ENCODE data around the gene TEN1. TPM values are rescaled to one million over a fixed set of nuclear protein-coding genes. Genes with fewer than 3 reads are reported as not detected.

Gene TEN1
- total and polyA plus RNA-seq, 2 of the 13 experiments (the other 11 are each of a cell fraction or from before 2014, with no cell fraction given) = 18.0 to 21.3 TPM

DNA sequence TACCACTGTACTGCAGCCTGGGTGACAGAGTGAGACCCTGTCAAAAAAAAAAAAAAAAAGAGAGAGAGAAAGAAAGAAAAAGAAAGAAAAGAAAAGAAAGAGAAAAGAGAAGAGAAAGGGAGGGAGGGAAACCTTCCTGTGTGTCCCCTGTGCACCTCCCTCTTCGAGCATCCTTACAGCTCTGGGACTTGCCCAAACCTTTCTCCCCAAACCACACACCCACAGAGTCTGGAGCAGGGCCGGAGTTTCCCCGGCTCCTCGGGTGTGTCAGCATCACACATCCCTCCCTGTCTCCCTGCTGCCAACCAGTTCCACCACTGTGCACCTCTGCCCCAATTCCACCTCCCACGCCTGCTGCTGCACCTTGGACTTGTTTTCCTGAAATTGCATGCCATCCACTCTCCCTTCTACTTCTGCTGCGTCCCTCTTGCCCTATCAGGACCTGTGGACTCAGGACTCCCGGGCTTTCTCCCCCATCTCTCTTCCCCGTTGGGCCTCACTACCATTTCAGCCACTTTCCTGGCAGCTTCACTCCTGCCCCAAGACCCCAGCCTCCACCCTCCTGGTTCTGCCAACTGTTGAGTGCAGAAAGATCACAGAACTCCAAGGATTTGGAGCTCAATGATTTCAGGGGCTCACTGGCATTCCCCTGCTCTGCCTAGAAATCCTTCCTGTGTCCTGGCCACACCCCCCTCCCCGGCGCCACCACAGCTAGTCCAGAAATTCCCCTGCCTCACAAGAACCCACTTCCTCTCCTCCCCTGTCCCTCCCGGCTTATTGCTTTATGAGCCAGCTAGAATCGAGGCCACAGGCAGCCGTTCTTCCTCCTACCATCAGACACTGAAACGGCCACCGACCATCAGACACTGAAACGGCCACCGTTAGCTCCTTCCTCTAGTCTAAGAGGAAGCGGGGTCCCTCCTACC, 17.9 kb downstream of the TEN1 start:
- Histone ChIP-seq H3K27me3 (ENCODE audit: control insufficient read depth in 1 of 2, insufficient read depth in 2 of 2, low read length in 2 of 2) (no peaks in the 10 kb centered on the region), H3K4me2 (ENCODE audit: low read depth, low read length) (peak overlapping the region; percentile 86), H2AFZ (ENCODE audit: low read length) (no peak overlapping the region), H3K9ac (ENCODE audit: insufficient read depth, low read depth, low read length) (peak overlapping the region; percentile 74), H3K27ac (ENCODE audit: extremely low read length, insufficient read depth, low read length) (peak overlapping the region; percentile 94), H3K36me3 (replicated peaks in 1 of 2; ENCODE audit: control insufficient read depth in 1 of 2, insufficient read depth in 2 of 2, low read length in 2 of 2) (peaks cover under 1 to 3% of the 10 kb centered on the region in 2 experiments; a peak in 2 of 5 replicates), H3K4me1 (ENCODE audit: insufficient read depth, low read length) (peaks cover 91% of the 10 kb centered on the region), H3K79me2 (ENCODE audit: insufficient read depth, low read length) (no peaks in the 10 kb centered on the region), H3K9me3 (ENCODE audit: low read length) (no peaks in the 10 kb centered on the region), H3K4me3 (replicated peaks in 1 of 3; ENCODE audit: insufficient read depth in 1 of 3, low read depth in 2 of 3, low read length in 3 of 3) (peak overlapping the region; percentile 37 to 61 (median 49)), H4K20me1 (ENCODE audit: insufficient read depth, low read length) (no peaks in the 10 kb centered on the region)
- in situ Hi-C loops (cut with HindIII; ENCODE audit: extremely low pct_ligation_motif_present, low pct_unique_long_range_greater_than_20kb) = no loop called here
- ATAC-seq (peak; percentile 77), FAIRE-seq (peak; percentile 86), DNase-seq (ENCODE audit: low spot score) (peak; percentile 94)
- CTCF ChIA-PET (ENCODE audit: low intra/inter-chr PET ratio, low total read pairs) = no interaction called here
- WGBS (ENCODE audit: low lambda C conversion rate) = 3% methylated on average over 18 of the region's 18 CpGs
- intact Hi-C loops (cut with micrococcal nuclease; ENCODE audit: unreplicated experiment) = loop anchor here (5.0 kb wide), 1 partner anchor 55 kb away; the partner anchor contains the start of gene FBF1
- no TSS peak for BruUV-seq (replicated peaks)
- POLR2A ChIA-PET = interaction anchor here (0.7 to 14.3 kb wide), 22 partner anchors 8 to 502 kb away, joined by 3 to 481 read pairs (median 6); partner anchors contain the start of genes ACOX1, FBF1, MRPL38 and SRP68
- no peak for TF ChIP-seq ONECUT2 (CRISPR knock-in tag; IDR thresholded peaks at IDR 0.05)
- TF ChIP-seq, protein P1, sequence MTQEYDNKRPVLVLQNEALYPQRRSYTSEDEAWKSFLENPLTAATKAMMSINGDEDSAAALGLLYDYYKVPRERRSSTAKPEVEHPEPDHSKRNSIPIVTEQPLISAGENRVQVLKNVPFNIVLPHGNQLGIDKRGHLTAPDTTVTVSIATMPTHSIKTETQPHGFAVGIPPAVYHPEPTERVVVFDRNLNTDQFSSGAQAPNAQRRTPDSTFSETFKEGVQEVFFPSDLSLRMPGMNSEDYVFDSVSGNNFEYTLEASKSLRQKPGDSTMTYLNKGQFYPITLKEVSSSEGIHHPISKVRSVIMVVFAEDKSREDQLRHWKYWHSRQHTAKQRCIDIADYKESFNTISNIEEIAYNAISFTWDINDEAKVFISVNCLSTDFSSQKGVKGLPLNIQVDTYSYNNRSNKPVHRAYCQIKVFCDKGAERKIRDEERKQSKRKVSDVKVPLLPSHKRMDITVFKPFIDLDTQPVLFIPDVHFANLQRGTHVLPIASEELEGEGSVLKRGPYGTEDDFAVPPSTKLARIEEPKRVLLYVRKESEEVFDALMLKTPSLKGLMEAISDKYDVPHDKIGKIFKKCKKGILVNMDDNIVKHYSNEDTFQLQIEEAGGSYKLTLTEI (CRISPR knock-in tag; conservative IDR thresholded peaks at IDR 0.05) = no peak
- peak; percentile 40 for TF ChIP-seq IKZF4 (CRISPR knock-in tag; IDR thresholded peaks at IDR 0.05; ENCODE audit: borderline replicate concordance, low read depth, not compliant biosample characterization)
- TF ChIP-seq, protein P2, sequence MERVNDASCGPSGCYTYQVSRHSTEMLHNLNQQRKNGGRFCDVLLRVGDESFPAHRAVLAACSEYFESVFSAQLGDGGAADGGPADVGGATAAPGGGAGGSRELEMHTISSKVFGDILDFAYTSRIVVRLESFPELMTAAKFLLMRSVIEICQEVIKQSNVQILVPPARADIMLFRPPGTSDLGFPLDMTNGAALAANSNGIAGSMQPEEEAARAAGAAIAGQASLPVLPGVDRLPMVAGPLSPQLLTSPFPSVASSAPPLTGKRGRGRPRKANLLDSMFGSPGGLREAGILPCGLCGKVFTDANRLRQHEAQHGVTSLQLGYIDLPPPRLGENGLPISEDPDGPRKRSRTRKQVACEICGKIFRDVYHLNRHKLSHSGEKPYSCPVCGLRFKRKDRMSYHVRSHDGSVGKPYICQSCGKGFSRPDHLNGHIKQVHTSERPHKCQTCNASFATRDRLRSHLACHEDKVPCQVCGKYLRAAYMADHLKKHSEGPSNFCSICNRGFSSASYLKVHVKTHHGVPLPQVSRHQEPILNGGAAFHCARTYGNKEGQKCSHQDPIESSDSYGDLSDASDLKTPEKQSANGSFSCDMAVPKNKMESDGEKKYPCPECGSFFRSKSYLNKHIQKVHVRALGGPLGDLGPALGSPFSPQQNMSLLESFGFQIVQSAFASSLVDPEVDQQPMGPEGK (CRISPR knock-in tag; IDR thresholded peaks at IDR 0.05) = peak; percentile 70
- no peak for TF ChIP-seq MTF2 (CRISPR knock-in tag; IDR thresholded peaks at IDR 0.05; ENCODE audit: borderline replicate concordance)
- TF ChIP-seq, protein P3, sequence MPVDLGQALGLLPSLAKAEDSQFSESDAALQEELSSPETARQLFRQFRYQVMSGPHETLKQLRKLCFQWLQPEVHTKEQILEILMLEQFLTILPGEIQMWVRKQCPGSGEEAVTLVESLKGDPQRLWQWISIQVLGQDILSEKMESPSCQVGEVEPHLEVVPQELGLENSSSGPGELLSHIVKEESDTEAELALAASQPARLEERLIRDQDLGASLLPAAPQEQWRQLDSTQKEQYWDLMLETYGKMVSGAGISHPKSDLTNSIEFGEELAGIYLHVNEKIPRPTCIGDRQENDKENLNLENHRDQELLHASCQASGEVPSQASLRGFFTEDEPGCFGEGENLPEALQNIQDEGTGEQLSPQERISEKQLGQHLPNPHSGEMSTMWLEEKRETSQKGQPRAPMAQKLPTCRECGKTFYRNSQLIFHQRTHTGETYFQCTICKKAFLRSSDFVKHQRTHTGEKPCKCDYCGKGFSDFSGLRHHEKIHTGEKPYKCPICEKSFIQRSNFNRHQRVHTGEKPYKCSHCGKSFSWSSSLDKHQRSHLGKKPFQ (CRISPR knock-in tag; IDR thresholded peaks at IDR 0.05; ENCODE audit: insufficient replicate concordance) = no peak
- TF ChIP-seq KLF15 (CRISPR knock-in tag; IDR thresholded peaks at IDR 0.05; ENCODE audit: borderline replicate concordance) = no peak
- TF ChIP-seq CREB1 (IDR thresholded peaks at IDR 0.05) = peak; percentile 18; the same call in 1 of the 2 replicates
- no peak for TF ChIP-seq CREB1 (CRISPR knock-in tag; IDR thresholded peaks at IDR 0.05)
- no peak for TF ChIP-seq CBX2 (IDR thresholded peaks at IDR 0.05; ENCODE audit: low read depth, low read length)
- no peak for TF ChIP-seq CBX2 (CRISPR knock-in tag; IDR thresholded peaks at IDR 0.05; ENCODE audit: low read depth)
- TF ChIP-seq ZNF644 (CRISPR knock-in tag; IDR thresholded peaks at IDR 0.05; ENCODE audit: low read depth) = no peak
- no peak for TF ChIP-seq ZFP36L2 (CRISPR knock-in tag; IDR thresholded peaks at IDR 0.05)
- no peak; the same call in 1 of the 2 replicates for TF ChIP-seq ADNP (CRISPR knock-in tag; IDR thresholded peaks at IDR 0.05)
- no peak; the same call in 1 of the 2 replicates for TF ChIP-seq ZNF563 (CRISPR knock-in tag; IDR thresholded peaks at IDR 0.05)

Data from HepG2 (cell line).